ENCODE data around the gene WNT7A.
A peak's percentile ranks its signal among the peaks of the same experiment; 100 is the strongest.

WNT7A gene

DNA sequence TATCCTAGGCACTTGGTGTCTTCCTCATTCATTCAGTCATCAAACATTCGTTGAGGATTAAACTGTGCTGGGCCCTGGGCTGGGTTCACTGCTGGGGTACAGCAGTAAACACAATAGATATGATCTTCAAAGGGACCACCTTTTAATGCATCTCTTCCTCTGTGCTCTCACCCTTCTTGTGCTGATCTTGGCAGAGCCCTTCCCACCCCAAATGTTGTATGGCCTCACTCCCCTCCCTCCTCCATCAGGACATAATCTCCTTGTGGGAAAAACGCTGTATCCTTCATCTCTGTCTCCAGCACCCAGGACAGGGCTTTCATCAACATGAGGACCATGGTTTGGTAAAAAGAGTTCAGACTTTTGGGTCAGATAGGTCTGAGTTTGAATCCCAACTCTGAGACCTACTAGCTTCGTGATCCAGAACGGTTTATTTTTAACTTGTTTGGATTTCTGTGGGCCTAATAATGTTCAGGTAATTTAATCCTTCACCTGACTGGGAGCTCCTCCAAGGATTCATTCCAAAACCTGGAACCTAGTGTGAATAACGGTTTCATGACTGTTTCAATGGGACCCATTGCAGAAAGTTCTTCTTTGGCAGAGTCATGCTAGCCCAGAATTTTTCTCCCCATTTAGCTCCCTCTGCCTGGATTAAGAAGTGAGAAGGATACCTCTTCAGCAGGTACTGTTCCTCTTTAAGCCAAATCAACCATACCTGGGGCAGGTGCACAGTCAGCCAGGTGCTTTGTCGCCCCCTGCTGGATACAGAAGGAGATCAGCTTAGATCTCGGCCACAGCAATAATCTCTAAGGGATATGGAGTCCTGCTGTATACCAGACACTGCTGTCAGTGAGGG is 5.2 kb upstream of the WNT7A start:
- peak; percentile 69 for DNase-seq

DNA sequence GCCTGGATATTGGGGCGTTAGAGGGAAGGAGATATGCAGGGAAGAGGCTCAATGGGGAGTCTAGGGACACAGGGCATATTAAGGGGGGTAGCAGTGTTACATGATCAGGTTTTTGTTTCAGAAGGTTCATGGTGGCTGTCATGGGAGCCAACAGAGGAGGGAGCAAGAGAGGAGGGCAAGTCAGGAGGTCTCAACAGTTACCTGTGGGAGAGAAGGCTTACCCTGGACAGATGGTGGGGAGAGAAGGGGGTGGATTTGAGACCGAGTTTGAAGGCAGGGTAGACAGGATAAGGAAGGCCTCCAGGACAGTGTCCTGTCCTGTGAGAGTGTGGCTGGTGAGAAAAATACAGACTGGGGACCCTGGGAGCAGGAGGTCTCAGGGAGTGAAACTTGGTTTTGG is 3.8 kb upstream of the WNT7A start:
- no peak for DNase-seq

DNA sequence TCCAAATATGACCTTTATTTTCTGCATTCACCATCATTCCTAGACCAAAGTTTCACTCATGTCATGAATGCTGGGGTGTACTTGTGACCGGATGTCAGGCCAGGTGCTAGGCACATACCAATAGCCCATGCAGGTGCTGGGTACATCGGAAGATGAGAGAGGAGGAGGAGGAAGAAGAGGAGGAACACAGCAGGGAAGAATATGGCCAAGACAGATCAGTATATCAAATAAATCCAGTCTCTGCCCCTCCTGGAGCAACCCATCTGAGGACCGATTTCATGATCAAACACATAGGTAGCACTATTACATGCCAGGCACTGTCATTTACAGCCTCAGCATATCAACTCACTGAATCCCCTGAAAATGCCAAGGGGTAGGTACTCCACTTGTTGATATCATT is 3.0 kb upstream of the WNT7A start:
- DNase-seq, result no peak

- DNase-seq, result no peak
Observed at GRCh38 chr3:13881536-13882410, 1.9 kb upstream of the WNT7A start.

GRCh38 chr3:13880811-13881156 is 913 bp upstream of the WNT7A start:
- DNase-seq, result no peak

DNA sequence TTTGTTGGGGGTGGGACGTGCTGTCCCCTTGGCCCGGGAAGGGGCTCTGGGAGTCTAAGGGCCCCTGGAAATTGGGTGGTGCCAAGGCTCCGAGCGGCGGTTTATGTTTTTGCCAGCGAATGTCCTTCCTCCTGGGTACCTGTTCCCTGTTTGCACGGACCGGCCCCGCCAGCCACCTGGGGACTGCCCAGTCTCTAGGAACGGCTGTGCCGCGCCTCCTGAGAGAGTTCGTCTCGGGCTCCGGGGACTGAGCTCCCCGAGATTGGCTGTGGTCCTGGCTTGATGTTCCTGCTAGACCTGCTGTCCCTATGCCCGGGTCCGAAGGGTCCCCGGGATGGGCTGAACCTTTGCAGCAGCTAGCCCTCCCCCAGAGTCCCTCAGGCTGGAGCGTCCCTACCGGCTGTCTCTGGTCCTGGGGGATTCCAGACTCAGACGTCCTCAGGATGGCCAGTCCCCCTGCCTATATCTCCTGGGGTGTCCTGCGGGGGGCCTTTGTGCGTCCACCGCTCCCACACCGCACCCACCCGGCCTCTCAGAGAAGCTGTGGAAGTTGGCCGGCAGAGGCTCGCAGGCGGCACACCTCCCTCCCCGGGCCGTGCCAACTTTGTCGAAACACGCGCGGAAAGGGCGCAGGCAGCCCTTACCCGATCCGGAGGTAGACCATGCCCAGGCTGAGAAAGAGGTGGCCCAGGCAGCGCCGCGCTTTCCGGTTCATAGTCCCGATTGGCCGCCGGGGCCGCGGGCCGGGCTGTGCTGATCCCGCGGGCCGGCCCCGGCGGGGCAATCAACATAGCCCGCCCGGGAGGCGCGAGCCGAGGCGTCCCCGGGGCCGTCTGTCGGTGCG is 547 bp downstream of the WNT7A start:
- DNase-seq, result peak; percentile 45

DNA sequence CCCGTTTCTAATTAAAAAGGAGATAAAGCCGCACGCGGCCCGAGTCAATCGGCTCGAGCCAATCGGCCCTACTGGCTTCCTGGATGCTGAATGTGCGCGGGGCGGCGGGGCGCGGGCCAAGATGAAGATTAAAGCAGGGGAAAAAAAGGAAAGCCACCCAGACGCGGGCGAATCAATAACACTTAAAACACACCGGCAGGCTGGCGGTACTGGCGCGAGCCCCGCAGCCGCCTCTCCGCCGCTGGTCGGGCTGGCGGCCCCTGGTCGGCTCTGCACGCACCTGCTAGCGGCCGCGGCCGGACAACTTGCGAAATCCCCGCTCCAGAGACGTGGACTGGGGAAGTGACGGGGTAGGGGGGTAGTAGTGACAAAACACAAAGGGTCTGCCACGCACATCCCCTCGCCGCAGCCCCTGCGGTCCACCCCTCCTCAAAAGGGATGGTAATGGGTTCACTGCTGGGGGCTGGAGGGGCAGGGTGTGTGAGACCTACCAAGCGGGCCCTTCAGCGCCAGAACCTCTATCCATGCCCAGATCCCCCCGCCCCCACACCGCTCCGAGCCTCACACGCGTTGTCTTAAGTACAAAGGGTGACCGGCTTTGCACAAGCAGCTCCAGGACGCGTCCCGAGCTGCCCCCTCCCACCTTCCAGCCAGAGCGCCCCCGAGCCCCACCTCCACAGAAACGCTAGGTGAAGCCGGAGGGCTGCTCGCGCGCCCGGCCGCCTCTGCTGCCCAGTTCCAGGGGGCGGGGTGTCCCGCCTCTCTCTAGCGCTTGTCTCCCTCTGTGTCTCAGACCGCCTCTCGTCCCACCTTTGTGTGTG is 1.4 kb downstream of the WNT7A start:
- peak; percentile 37 for DNase-seq

DNA sequence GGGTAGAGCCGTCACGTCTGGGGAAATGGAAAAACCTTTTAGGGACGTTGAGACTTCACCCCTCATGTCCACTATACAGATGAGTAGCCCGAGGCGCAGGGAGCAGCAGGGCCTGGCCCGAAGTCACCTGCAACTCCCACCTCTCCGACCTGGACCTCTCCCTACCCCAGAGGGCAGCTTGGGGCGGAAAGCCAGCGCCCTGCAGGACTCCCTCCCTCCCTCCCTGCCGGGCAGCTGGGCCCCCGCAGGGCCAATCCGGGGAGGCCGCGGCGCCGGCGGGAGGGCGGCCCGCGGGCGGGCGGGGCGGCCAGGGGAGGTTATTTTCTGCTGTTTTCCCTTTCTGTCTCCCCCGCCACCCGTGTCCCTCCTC is 2.0 kb downstream of the WNT7A start:
- DNase-seq, result no peak

GRCh38 chr3:13876451-13877100 is 3.3 kb downstream of the WNT7A start:
- DNase-seq, result no peak

DNA sequence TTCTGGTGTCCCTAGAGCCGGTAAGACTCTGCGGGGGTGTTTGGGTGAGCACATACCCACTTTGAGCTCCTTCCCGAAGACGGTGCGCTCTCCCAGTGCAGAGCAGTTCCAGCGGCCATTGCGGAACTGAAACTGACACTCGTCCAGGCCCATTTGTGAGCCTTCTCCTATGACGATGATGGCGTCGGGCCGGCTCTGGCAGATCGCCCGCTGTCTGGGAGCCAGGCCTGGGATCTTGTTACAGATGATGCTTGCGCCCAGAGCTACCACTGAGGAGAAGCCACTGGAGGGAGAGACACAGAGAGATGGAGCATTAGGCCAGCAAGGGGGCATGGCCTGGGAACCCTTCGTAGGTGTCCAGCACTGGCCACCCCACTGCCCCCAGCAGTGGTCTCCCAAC is 5.0 kb downstream of the WNT7A start:
- DNase-seq, result no peak

DNA sequence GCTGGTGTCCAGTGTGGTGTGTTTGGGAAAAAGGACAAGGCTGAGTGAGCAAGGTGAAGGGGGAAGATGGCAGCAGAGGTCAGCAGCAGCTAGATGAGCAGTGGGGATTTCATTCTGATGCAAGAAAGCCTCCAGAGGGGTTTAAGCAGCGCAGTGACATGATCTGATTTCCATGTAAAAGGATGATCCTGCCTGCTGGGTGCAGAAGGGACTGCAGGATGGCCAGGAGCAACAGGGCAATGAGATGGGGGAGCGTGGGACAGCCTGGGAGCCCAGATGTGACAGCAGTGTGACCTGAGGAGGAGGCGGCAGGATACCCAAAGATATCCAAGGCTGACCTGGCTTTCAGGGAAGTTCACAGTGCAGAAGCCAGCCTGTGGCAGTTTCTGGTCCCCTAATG is 6.1 kb downstream of the WNT7A start:
- DNase-seq, result no peak

- DNase-seq, result no peak
Observed at GRCh38 chr3:13872451-13872850, 7.4 kb downstream of the WNT7A start.

DNA sequence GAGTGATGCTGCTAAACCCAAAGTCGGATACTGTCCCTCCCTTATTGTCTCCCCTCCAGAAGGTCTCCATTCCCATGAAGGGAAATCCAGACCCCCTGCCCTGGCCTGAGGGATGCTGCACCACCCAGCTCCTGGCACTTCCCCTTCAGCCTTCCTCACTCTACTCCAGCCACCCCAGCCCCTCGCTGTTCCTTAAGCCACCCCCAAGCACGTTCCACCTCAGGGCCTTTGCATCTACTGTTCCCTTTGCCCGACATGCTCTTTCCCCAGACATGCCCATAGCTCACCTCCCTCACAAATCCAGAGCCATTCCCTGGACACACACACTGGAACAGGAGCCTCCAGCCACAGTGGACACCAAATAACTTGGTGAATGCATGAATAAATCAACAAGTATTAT is 8.1 kb downstream of the WNT7A start:
- no peak for DNase-seq

DNA sequence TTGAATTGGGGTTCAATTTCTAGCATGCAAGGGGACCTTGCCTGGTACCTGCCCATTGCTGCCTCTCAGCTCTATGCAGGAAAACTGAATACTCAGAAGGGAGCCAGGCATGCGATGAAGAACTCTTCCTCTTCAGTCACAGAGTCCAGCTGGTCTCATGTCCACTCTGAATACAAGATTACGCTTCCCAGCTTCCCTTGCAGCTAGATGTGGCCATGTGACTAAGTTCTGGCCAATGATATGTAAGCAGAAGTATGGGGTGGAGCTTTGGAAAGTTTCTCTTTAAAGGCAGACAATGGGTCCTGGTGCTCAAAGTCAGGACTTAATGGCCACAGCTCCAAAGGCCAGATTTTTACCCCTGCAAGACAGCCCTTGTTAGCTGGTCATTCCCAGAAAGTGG is 9.0 kb downstream of the WNT7A start:
- DNase-seq, result no peak

DNA sequence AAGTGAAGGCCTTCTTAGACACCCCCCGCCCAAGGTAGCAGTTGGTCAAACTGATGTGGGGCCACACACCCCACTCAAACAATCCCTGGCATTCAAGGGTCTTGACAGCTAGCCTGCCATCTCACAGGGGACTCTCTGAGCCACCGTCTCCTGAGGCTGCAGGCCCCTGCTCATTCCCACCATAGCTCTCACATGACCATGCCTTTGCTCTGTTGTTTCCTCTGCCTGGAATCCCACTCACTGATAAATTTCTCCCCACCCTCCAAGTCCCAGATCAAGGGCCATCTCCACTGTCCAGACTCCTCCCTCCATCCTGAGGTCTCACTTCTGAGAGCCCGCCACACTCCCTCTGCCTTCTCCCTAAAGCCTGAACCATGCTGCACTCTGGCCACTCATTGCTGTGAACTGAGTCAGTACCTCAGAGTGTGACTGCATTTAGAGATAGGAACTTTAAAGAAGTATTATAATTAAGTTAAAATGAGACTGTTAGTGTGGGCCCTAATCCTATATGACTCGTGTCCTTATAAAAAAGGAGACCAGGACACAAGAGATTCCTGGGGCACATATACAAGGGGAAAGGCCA is 10.0 kb downstream of the WNT7A start:
- DNase-seq, result no peak

DNA sequence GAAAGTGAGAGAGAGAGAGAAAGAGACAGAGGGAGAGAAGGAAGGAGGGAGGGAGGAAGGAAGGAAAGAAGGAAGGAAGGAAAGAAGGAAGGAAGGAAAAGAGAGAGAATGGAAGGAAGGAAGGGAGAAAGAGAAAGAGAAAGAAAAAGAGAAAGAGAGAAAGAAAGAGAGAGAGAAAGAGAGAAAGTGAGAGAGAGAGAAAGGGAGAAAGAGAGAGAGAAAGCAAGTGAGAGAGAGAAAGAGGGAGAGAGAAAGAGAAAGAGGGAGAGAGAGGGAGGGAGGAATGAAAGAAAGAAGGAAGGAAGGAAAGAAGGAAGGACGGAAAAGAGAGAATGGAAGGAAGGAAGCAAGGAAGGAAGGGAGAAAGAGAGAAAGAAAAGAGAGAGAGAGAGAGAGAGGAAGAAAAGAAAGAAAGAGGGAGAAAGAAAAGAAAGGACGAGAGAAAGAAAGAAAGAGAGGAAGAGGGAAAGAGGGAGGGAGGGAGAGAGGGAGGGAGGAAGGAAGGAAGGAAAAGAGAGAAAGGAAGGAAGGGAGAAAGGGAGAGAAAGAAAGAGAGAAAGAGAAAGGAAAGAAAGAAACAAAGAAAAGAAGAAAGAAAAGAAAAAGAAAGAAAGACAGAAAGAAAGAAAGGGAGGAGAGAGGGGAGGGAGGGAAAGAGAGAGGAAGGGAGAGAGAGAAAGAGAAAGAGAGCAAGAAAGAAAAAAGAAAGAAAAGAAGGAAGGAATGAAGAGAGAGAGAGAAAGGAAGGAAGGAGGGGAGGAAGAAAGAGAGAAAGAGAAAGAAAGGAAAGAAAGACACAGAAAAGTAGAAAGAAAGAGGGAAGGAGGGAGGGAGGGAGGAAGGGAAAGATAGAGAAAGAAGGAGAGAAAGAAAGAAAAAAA is 10.8 kb downstream of the WNT7A start:
- DNase-seq, result no peak

DNA sequence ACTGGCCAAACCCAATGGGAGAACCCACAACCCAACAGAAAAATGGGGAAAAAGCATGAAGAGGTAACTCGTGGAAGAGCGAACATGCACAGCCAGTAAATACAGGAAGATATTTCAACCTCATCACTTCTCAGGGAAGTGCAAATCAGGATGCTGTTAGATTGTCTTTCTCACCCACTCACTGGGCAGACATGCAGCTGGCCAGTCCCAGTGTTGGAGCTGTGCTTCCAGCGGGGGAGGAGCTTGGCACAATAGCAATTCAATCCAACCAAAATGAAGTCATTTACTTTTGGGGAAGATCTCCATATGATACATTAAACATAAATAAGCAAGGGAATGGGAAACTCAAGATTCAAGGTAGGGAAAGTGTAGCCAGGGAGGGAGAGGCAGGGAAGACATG is 12.1 kb downstream of the WNT7A start:
- DNase-seq, result no peak

GRCh38 chr3:13866041-13866965 is 13.6 kb downstream of the WNT7A start:
- DNase-seq, result peak; percentile 61

- DNase-seq, result no peak
Observed at GRCh38 chr3:13865581-13865980, 14.3 kb downstream of the WNT7A start.
